CD4-positive, alpha-beta T cell treated with Interleukin-6 for 4 hours (primary cell): ENCODE data around the gene HOXA9.

ENCODE experiments used
- DNase-seq: peaks from one replicate; pipeline ENCODE4 v3.0.0-alpha.2; 2020; ENCODE audit warnings: mixed read lengths

Gene HOXA9

GRCh38 chr7:27187475-27188385 is 22.4 kb upstream of the HOXA9 start:
- no peak for DNase-seq

GRCh38 chr7:27186668-27187474 is 21.5 kb upstream of the HOXA9 start:
- no peak for DNase-seq

GRCh38 chr7:27185854-27186667 is 20.7 kb upstream of the HOXA9 start:
- no peak for DNase-seq

- no peak for DNase-seq
Observed at GRCh38 chr7:27185013-27185853, 19.9 kb upstream of the HOXA9 start, which contains the start of gene HOXA11. TSS of gene HOXA11 (minus strand) at chr7:27185232. CDS start at chr7:27185144, 88 bp downstream.

GRCh38 chr7:27184337-27185012 is 19.1 kb upstream of the HOXA9 start:
- peak; percentile 48 for DNase-seq

GRCh38 chr7:27183682-27184336 is 18.5 kb upstream of the HOXA9 start:
- no peak for DNase-seq

- DNase-seq, result no peak
Observed at GRCh38 chr7:27182861-27183681, 17.7 kb upstream of the HOXA9 start.

GRCh38 chr7:27182285-27182841 is 17.0 kb upstream of the HOXA9 start:
- no peak for DNase-seq

GRCh38 chr7:27181795-27182275 is 16.5 kb upstream of the HOXA9 start:
- no peak for DNase-seq

- DNase-seq, result no peak
Observed at GRCh38 chr7:27180431-27181420, 15.4 kb upstream of the HOXA9 start.

GRCh38 chr7:27179503-27180430 is 14.4 kb upstream of the HOXA9 start:
- peak; percentile 74 for DNase-seq

- no peak for DNase-seq
Observed at GRCh38 chr7:27179030-27179429, 13.7 kb upstream of the HOXA9 start.

- DNase-seq, result no peak
Observed at GRCh38 chr7:27178366-27178765, 13.0 kb upstream of the HOXA9 start.

- no peak for DNase-seq
Observed at GRCh38 chr7:27177795-27178320, 12.5 kb upstream of the HOXA9 start.

GRCh38 chr7:27176962-27177794 is 11.8 kb upstream of the HOXA9 start:
- peak; percentile 0 for DNase-seq

- no peak for DNase-seq
Observed at GRCh38 chr7:27176524-27176845, 11.1 kb upstream of the HOXA9 start.
